ENCODE data around the gene DDN. TPM values are rescaled to one million over a fixed set of nuclear protein-coding genes. Genes with fewer than 3 reads are reported as not detected.

Gene DDN
- total and polyA plus RNA-seq, 2 donors (not counting 3 experiments of a cell fraction or from before 2014, with no cell fraction given) = 0.07 to 0.22 TPM

- ChIA-PET POLR2A (no interaction called here), CTCF (interaction anchor here (0.7 to 10.5 kb wide), 3 partner anchors 10 to 52 kb away, joined by 3 to 175 read pairs (median 3); partner anchors contain the start of gene WNT1)
- no peak for FAIRE-seq
- Histone ChIP-seq H3K9me1 (replicated peaks; ENCODE audit: control insufficient read depth, extremely low read depth, insufficient read depth, low read length) (no peaks in the 10 kb centered on the region), H3K4me2 (ENCODE audit: insufficient read depth, low read length) (no peak overlapping the region), H4K20me1 (replicated peaks; ENCODE audit: control insufficient read depth, extremely low read depth, insufficient read depth, low read length) (no peaks in the 10 kb centered on the region), H3K27me3 (ENCODE audit: control insufficient read depth in 2 of 2, insufficient read depth in 2 of 2, low read length in 2 of 2) (peaks cover 38 to 45% of the 10 kb centered on the region in 2 experiments), H3K9ac (replicated peaks; ENCODE audit: extremely low read depth, insufficient read depth, low read length) (no peak overlapping the region), H3K79me2 (ENCODE audit: control insufficient read depth, insufficient read depth, low read length) (no peaks in the 10 kb centered on the region), H2AFZ (ENCODE audit: low read depth, low read length) (no peak overlapping the region), H3K36me3 (ENCODE audit: control insufficient read depth in 2 of 2, extremely low read depth in 1 of 2, insufficient read depth in 2 of 2, low read length in 2 of 2) (no peaks in the 10 kb centered on the region), H3K4me3 (replicated peaks in 1 of 3; ENCODE audit: insufficient read depth in 1 of 3, low read depth in 1 of 3, low read length in 3 of 3) (no peak overlapping the region), H3K4me1 (ENCODE audit: control insufficient read depth, extremely low read depth, insufficient read depth, low read length) (no peaks in the 10 kb centered on the region), H3K9me3 (replicated peaks; ENCODE audit: control insufficient read depth, insufficient read depth, low read length) (no peaks in the 10 kb centered on the region), H3K27ac (ENCODE audit: insufficient read depth, low read depth, low read length) (no peak overlapping the region)
- no TSS peak for BruUV-seq (replicated peaks)
- dilution Hi-C loops (cut with MboI; ENCODE audit: extremely low pct_ligation_motif_present, low sequenced_read_pairs) = no loop called here
- TF ChIP-seq MYC (IDR thresholded peaks at IDR 0.05; ENCODE audit: low read depth, low read length) (no peak), JUN (IDR thresholded peaks at IDR 0.05; ENCODE audit: borderline replicate concordance, insufficient read depth, insufficient read length, low read depth) (no peak), FOS (IDR thresholded peaks at IDR 0.05; ENCODE audit: borderline replicate concordance, insufficient read depth, low read length) (no peak), CTCF (IDR thresholded peaks at IDR 0.05; ENCODE audit: extremely low read depth in 1 of 2, insufficient read depth in 1 of 2, low read depth in 1 of 2, low read length in 2 of 2) (no peak), GATA2 (IDR thresholded peaks at IDR 0.05; ENCODE audit: insufficient read depth, insufficient read length, low read depth, low read length) (no peak), POLR2AphosphoS5 (IDR thresholded peaks at IDR 0.05; ENCODE audit: insufficient read depth, low read depth, low read length) (no peak), MAX (IDR thresholded peaks at IDR 0.05; ENCODE audit: insufficient read depth, insufficient read length) (no peak), EZH2 (IDR thresholded peaks at IDR 0.05; ENCODE audit: borderline replicate concordance, low read depth, low read length, severe bottlenecking) (no peak)
- no peak for DNase-seq (ENCODE audit: low read depth, low spot score)
- intact Hi-C loops (cut with micrococcal nuclease) = no loop called here
Measured at GRCh38 chr12:48991247-48992050, 7.7 kb downstream of the DDN start.

Measured in endothelial cell of umbilical vein (primary cell).